H1 (cell line): ENCODE data around the gene RS1. TPM values are rescaled to one million over a fixed set of nuclear protein-coding genes. Genes with fewer than 3 reads are reported as not detected.

Source experiments
- ASH2L ChIP-seq: fragments of 200-600, 300-600 bp; sonication (generic); IDR thresholded peaks from one replicate; pipeline ENCODE4 v1.7.1; 2017; ENCODE audit warnings: low read length
- ATF2 ChIP-seq: IDR thresholded peaks from 2 replicates; pipeline ENCODE4 v1.6.1; 2012; ENCODE audit warnings: low read length, inconsistent platforms
- BCL11A ChIP-seq, 2 experiments: IDR thresholded peaks; one replicate each; pipeline ENCODE4 v1.6.1; 2011; ENCODE audit warnings: low read depth in 2 of 2, low read length in 2 of 2, mild to moderate bottlenecking in 2 of 2
- MAFK ChIP-seq: IDR thresholded peaks from 2 replicates; pipeline ENCODE4 v1.6.1; 2012; ENCODE audit warnings: low read depth, mild to moderate bottlenecking, improper control_type of control experiment, low read length
- POLR2A ChIP-seq, 2 experiments: IDR thresholded peaks; 1 replicate in 1 of 2; 2 replicates in 1 of 2; pipeline ENCODE4 v1.6.1; 2011; ENCODE audit warnings: low read depth in 2 of 2, low read length in 2 of 2, mild to moderate bottlenecking in 2 of 2; ENCODE audit errors: control extremely low read depth in 1 of 2
- RXRA ChIP-seq: IDR thresholded peaks from 2 replicates; pipeline ENCODE4 v1.6.1; 2011; ENCODE audit warnings: low read depth, mild to moderate bottlenecking, low read length, moderate library complexity; ENCODE audit not compliant: insufficient read depth
- SIRT6 ChIP-seq: IDR thresholded peaks from one replicate; pipeline ENCODE4 v1.7.1; 2012; ENCODE audit warnings: low read length, inconsistent platforms
- SIX5 ChIP-seq: IDR thresholded peaks from 2 replicates; pipeline ENCODE4 v1.6.1; 2011; ENCODE audit warnings: mild to moderate bottlenecking, low read depth, low read length
- SRF ChIP-seq: IDR thresholded peaks from 2 replicates; pipeline ENCODE4 v1.6.1; 2011; ENCODE audit warnings: mild to moderate bottlenecking, low read depth, low read length, moderate library complexity
- TCF12 ChIP-seq: IDR thresholded peaks from 2 replicates; pipeline ENCODE4 v1.6.1; 2011; ENCODE audit warnings: low read depth, mild to moderate bottlenecking, low read length
- polyA plus RNA-seq, 7 experiments: library from polyadenylated mRNA; depleted of rRNA in 3 of 7; stranded (reverse) in 5 of 7; unstranded in 2 of 7; fragments of >200 nt in 5 of 7; fragments of 200-250 nt in 2 of 7; gene quantifications; 1 replicate in 5 of 7; 2 replicates in 1 of 7; 4 replicates in 1 of 7; pipeline versions ENCODE4 v1.2.1 to v1.2.3, GENCODE V29; 2011 to 2013; ENCODE audit warnings: missing spikeins in 2 of 7, mixed read lengths in 2 of 7
- total RNA-seq: library from RNA; stranded (reverse); fragmentation: NEBNext Ultra II Directional; extraction: Animal tissue kit (Norgen Biotek cat#: 25700); gene quantifications from 2 replicates; pipeline ENCODE4 v1.2.1, GENCODE V29; 2021
- TF ChIP-seq, protein P1 (sequence below): fragments of 300-600 bp; sonication (generic); IDR thresholded peaks from 2 replicates; pipeline ENCODE4 v1.7.1; 2012; ENCODE audit warnings: low read length, moderate library complexity, mild to moderate bottlenecking, inconsistent platforms; ENCODE audit not compliant: insufficient replicate concordance

The RS1 gene
- total and polyA plus RNA-seq, 2 of the 8 experiments (the other 6 are each of a cell fraction or from before 2014, with no cell fraction given), result 0.03 TPM; not detected in 1

DNA sequence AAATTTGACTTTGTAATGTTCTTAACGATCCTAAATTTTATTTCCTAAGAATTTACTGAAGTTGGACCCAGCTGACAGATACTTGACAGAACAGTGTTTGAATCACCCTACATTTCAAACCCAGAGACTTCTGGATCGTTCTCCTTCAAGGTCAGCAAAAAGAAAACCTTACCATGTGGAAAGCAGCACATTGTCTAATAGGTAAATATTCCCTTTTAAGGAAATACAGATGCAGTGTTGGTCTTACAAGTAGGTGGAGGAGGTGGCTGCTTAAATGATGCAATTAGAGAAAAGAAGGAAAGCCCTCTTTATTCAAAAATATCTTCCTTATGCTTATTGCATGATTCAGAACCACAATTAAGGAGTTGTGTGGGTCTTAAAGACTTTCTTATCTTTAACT is 73.5 kb downstream of the RS1 start (continued):
- TF ChIP-seq, protein P1, sequence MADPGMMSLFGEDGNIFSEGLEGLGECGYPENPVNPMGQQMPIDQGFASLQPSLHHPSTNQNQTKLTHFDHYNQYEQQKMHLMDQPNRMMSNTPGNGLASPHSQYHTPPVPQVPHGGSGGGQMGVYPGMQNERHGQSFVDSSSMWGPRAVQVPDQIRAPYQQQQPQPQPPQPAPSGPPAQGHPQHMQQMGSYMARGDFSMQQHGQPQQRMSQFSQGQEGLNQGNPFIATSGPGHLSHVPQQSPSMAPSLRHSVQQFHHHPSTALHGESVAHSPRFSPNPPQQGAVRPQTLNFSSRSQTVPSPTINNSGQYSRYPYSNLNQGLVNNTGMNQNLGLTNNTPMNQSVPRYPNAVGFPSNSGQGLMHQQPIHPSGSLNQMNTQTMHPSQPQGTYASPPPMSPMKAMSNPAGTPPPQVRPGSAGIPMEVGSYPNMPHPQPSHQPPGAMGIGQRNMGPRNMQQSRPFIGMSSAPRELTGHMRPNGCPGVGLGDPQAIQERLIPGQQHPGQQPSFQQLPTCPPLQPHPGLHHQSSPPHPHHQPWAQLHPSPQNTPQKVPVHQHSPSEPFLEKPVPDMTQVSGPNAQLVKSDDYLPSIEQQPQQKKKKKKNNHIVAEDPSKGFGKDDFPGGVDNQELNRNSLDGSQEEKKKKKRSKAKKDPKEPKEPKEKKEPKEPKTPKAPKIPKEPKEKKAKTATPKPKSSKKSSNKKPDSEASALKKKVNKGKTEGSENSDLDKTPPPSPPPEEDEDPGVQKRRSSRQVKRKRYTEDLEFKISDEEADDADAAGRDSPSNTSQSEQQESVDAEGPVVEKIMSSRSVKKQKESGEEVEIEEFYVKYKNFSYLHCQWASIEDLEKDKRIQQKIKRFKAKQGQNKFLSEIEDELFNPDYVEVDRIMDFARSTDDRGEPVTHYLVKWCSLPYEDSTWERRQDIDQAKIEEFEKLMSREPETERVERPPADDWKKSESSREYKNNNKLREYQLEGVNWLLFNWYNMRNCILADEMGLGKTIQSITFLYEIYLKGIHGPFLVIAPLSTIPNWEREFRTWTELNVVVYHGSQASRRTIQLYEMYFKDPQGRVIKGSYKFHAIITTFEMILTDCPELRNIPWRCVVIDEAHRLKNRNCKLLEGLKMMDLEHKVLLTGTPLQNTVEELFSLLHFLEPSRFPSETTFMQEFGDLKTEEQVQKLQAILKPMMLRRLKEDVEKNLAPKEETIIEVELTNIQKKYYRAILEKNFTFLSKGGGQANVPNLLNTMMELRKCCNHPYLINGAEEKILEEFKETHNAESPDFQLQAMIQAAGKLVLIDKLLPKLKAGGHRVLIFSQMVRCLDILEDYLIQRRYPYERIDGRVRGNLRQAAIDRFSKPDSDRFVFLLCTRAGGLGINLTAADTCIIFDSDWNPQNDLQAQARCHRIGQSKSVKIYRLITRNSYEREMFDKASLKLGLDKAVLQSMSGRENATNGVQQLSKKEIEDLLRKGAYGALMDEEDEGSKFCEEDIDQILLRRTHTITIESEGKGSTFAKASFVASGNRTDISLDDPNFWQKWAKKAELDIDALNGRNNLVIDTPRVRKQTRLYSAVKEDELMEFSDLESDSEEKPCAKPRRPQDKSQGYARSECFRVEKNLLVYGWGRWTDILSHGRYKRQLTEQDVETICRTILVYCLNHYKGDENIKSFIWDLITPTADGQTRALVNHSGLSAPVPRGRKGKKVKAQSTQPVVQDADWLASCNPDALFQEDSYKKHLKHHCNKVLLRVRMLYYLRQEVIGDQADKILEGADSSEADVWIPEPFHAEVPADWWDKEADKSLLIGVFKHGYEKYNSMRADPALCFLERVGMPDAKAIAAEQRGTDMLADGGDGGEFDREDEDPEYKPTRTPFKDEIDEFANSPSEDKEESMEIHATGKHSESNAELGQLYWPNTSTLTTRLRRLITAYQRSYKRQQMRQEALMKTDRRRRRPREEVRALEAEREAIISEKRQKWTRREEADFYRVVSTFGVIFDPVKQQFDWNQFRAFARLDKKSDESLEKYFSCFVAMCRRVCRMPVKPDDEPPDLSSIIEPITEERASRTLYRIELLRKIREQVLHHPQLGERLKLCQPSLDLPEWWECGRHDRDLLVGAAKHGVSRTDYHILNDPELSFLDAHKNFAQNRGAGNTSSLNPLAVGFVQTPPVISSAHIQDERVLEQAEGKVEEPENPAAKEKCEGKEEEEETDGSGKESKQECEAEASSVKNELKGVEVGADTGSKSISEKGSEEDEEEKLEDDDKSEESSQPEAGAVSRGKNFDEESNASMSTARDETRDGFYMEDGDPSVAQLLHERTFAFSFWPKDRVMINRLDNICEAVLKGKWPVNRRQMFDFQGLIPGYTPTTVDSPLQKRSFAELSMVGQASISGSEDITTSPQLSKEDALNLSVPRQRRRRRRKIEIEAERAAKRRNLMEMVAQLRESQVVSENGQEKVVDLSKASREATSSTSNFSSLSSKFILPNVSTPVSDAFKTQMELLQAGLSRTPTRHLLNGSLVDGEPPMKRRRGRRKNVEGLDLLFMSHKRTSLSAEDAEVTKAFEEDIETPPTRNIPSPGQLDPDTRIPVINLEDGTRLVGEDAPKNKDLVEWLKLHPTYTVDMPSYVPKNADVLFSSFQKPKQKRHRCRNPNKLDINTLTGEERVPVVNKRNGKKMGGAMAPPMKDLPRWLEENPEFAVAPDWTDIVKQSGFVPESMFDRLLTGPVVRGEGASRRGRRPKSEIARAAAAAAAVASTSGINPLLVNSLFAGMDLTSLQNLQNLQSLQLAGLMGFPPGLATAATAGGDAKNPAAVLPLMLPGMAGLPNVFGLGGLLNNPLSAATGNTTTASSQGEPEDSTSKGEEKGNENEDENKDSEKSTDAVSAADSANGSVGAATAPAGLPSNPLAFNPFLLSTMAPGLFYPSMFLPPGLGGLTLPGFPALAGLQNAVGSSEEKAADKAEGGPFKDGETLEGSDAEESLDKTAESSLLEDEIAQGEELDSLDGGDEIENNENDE, result no peak
- no peak for TF ChIP-seq SIX5
- TF ChIP-seq BCL11A (IDR thresholded peaks at IDR 0.05; ENCODE audit: low read depth in 2 of 2, low read length in 2 of 2), result no peak
- no peak for TF ChIP-seq MAFK
- TF ChIP-seq SIRT6, result no peak
- TF ChIP-seq RXRA, result no peak
- no peak for TF ChIP-seq ASH2L
- no peak for TF ChIP-seq TCF12
- no peak for TF ChIP-seq POLR2A (IDR thresholded peaks at IDR 0.05; ENCODE audit: control extremely low read depth in 1 of 2, low read depth in 2 of 2, low read length in 2 of 2)
- TF ChIP-seq SRF, result no peak
- TF ChIP-seq ATF2, result no peak
